ENCODE results near the gene DRC7. TPM values are rescaled to one million over a fixed set of nuclear protein-coding genes. Genes with fewer than 3 reads are reported as not detected.

The DRC7 gene
- total RNA-seq, 4 donors from 2014 or later: 0.33 TPM; not detected in 3

GRCh38 chr16:57666353-57667047 lies 28.1 kb upstream of the DRC7 start:
- no peak for TF ChIP-seq CTCF (IDR thresholded peaks at IDR 0.05; ENCODE audit: low read depth)

- no peak for TF ChIP-seq CTCF (IDR thresholded peaks at IDR 0.05; ENCODE audit: low read depth)
Measured at GRCh38 chr16:57667048-57667525, 27.5 kb upstream of the DRC7 start.

- no peak for TF ChIP-seq CTCF (IDR thresholded peaks at IDR 0.05; ENCODE audit: low read depth)
Measured at GRCh38 chr16:57667526-57668262, 26.9 kb upstream of the DRC7 start.

GRCh38 chr16:57668263-57668571 lies 26.4 kb upstream of the DRC7 start, which contains the start of gene ADGRG3:
ADGRG3 (plus strand) TSS chr16:57668306; CDS start chr16:57668348, 42 bp downstream.
- no peak for TF ChIP-seq CTCF (IDR thresholded peaks at IDR 0.05; ENCODE audit: low read depth)

- TF ChIP-seq CTCF (IDR thresholded peaks at IDR 0.05; ENCODE audit: low read depth): no peak
Measured at GRCh38 chr16:57668630-57669475, 25.8 kb upstream of the DRC7 start.

GRCh38 chr16:57669476-57670162 lies 25.0 kb upstream of the DRC7 start:
- TF ChIP-seq CTCF (IDR thresholded peaks at IDR 0.05; ENCODE audit: low read depth): no peak
